H1 (cell line): ENCODE data around the gene PKD1. TPM values are rescaled to one million over a fixed set of nuclear protein-coding genes. Genes with fewer than 3 reads are reported as not detected.

ENCODE experiments used
- CBX5 ChIP-seq: fragments of 300-800, 300-1000 bp; sonication (generic); IDR thresholded peaks from 2 replicates; pipeline ENCODE4 v1.7.1; 2016; ENCODE audit warnings: antibody characterized with exemption, low read length, low read depth
- CHD7 ChIP-seq: fragments of 300-600 bp; sonication (generic); IDR thresholded peaks from 2 replicates; pipeline ENCODE4 v1.7.1; 2012; ENCODE audit warnings: low read length, moderate library complexity, mild to moderate bottlenecking, inconsistent platforms; ENCODE audit not compliant: insufficient replicate concordance
- NANOG ChIP-seq: IDR thresholded peaks from 2 replicates; pipeline ENCODE4 v1.6.1; 2011; ENCODE audit warnings: low read length, low read depth, mild to moderate bottlenecking, inconsistent platforms; ENCODE audit not compliant: insufficient read depth, poor library complexity, severe bottlenecking
- POLR2A ChIP-seq, 2 experiments: IDR thresholded peaks; 1 replicate in 1 of 2; 2 replicates in 1 of 2; pipeline ENCODE4 v1.6.1; 2011; ENCODE audit warnings: low read depth in 2 of 2, low read length in 2 of 2, mild to moderate bottlenecking in 2 of 2; ENCODE audit errors: control extremely low read depth in 1 of 2
- RNF2 ChIP-seq: fragments of 200-900, 300-1000 bp; sonication (generic); IDR thresholded peaks from 2 replicates; pipeline ENCODE4 v1.7.1; 2016; ENCODE audit warnings: borderline replicate concordance, low read depth, mild to moderate bottlenecking, antibody characterized with exemption, low read length; ENCODE audit not compliant: poor library complexity, severe bottlenecking; ENCODE audit errors: missing control alignments
- SIX5 ChIP-seq: IDR thresholded peaks from 2 replicates; pipeline ENCODE4 v1.6.1; 2011; ENCODE audit warnings: mild to moderate bottlenecking, low read depth, low read length
- polyA plus RNA-seq, 7 experiments: library from polyadenylated mRNA; depleted of rRNA in 3 of 7; stranded (reverse) in 5 of 7; unstranded in 2 of 7; fragments of >200 nt in 5 of 7; fragments of 200-250 nt in 2 of 7; gene quantifications; 1 replicate in 5 of 7; 2 replicates in 1 of 7; 4 replicates in 1 of 7; pipeline versions ENCODE4 v1.2.1 to v1.2.3, GENCODE V29; 2011 to 2013; ENCODE audit warnings: missing spikeins in 2 of 7, mixed read lengths in 2 of 7
- total RNA-seq: library from RNA; stranded (reverse); fragmentation: NEBNext Ultra II Directional; extraction: Animal tissue kit (Norgen Biotek cat#: 25700); gene quantifications from 2 replicates; pipeline ENCODE4 v1.2.1, GENCODE V29; 2021

PKD1 gene
- total and polyA plus RNA-seq, 2 of the 8 experiments (the other 6 are each of a cell fraction or from before 2014, with no cell fraction given) = 40.6 to 52.7 TPM

- TF ChIP-seq NANOG (no peak), SIX5 (no peak), CBX5 (no peak), RNF2 (no peak), POLR2A (IDR thresholded peaks at IDR 0.05; ENCODE audit: control extremely low read depth in 1 of 2, low read depth in 2 of 2, low read length in 2 of 2) (no peak), CHD7 (no peak)
Observed at GRCh38 chr16:2121853-2122252, 13.8 kb downstream of the PKD1 start (continued).
